ENCODE results near the gene TENT5C. TPM values are rescaled to one million over a fixed set of nuclear protein-coding genes. Genes with fewer than 3 reads are reported as not detected.

TENT5C gene
- polyA plus RNA-seq, 1 experiment: 1.9 TPM

- POLR2A ChIA-PET: no interaction called here
- TF ChIP-seq CTCF (IDR thresholded peaks at IDR 0.05; ENCODE audit: insufficient read depth, low read depth, low read length): no peak
These were observed 39.5 kb downstream of the TENT5C start for GRCh38 chr1:117645343-117645742.

GRCh38 chr1:117646007-117646811 lies 40.4 kb downstream of the TENT5C start:
- Histone ChIP-seq H3K4me3 (ENCODE audit: low read depth, low read length) (no peak overlapping the region), H3K27me3 (ENCODE audit: control insufficient read depth, insufficient read depth, low read length) (peaks cover 6% of the 10 kb centered on the region; the same call in 1 of the 2 replicates), H3K36me3 (ENCODE audit: control insufficient read depth, insufficient read depth, low read length) (no peaks in the 10 kb centered on the region)
- DNase-seq (ENCODE audit: low read depth): peak; percentile 24
- POLR2A ChIA-PET: no interaction called here
- TF ChIP-seq CTCF (IDR thresholded peaks at IDR 0.05; ENCODE audit: insufficient read depth, low read depth, low read length): no peak
- CTCF ChIA-PET: interaction anchor here (1.0 to 1.7 kb wide), 3 partner anchors 9 to 108 kb away, joined by 4 read pairs; no protein-coding TSS in a partner anchor

More at GRCh38 chr1:117645343-117645742, 39.5 kb downstream of the TENT5C start:
- DNase-seq (ENCODE audit: low read depth): no peak
- no peaks in the 10 kb centered on the region for H3K36me3 ChIP-seq (ENCODE audit: control insufficient read depth, insufficient read depth, low read length)
- CTCF ChIA-PET: interaction anchor here (1.1 kb wide), 1 partner anchor 8 kb away, joined by 4 read pairs; no protein-coding TSS in a partner anchor
- peaks cover 7% of the 10 kb centered on the region; the same call in 1 of the 2 replicates for H3K27me3 ChIP-seq (ENCODE audit: control insufficient read depth, insufficient read depth, low read length)
- no peak overlapping the region for H3K4me3 ChIP-seq (ENCODE audit: low read depth, low read length)

- Histone ChIP-seq H3K27me3 (ENCODE audit: control insufficient read depth, insufficient read depth, low read length) (0 out of 2 replicates have a peak, but pooled peaks cover 2% of the 10 kb centered on the region), H3K4me3 (ENCODE audit: low read depth, low read length) (no peak overlapping the region), H3K36me3 (ENCODE audit: control insufficient read depth, insufficient read depth, low read length) (no peaks in the 10 kb centered on the region)
- no peak for DNase-seq (ENCODE audit: low read depth)
- CTCF ChIA-PET: interaction anchor here (1.0 to 1.7 kb wide), 2 partner anchors 10 to 107 kb away, joined by 4 read pairs; no protein-coding TSS in a partner anchor
- POLR2A ChIA-PET: no interaction called here
- no peak for TF ChIP-seq CTCF (IDR thresholded peaks at IDR 0.05; ENCODE audit: insufficient read depth, low read depth, low read length)
These were observed 41.1 kb downstream of the TENT5C start for GRCh38 chr1:117646956-117647355.

- Histone ChIP-seq H3K36me3 (ENCODE audit: control insufficient read depth, insufficient read depth, low read length) (no peaks in the 10 kb centered on the region), H3K27me3 (ENCODE audit: control insufficient read depth, insufficient read depth, low read length) (0 out of 2 replicates have a peak, but pooled peaks cover 2% of the 10 kb centered on the region), H3K4me3 (ENCODE audit: low read depth, low read length) (no peak overlapping the region)
- DNase-seq (ENCODE audit: low read depth): no peak
- TF ChIP-seq CTCF (IDR thresholded peaks at IDR 0.05; ENCODE audit: insufficient read depth, low read depth, low read length): no peak
- CTCF ChIA-PET: interaction anchor here (1.4 kb wide), 1 partner anchor 10 kb away, joined by 5 read pairs; no protein-coding TSS in a partner anchor
- POLR2A ChIA-PET: no interaction called here
These were observed 42.2 kb downstream of the TENT5C start for GRCh38 chr1:117648015-117648414.

GRCh38 chr1:117650840-117651568 lies 45.2 kb downstream of the TENT5C start:
- H3K36me3 ChIP-seq (ENCODE audit: control insufficient read depth, insufficient read depth, low read length): no peaks in the 10 kb centered on the region
- CTCF ChIA-PET: interaction anchor here (0.9 to 1.1 kb wide), 2 partner anchors 10 to 17 kb away, joined by 3 read pairs; no protein-coding TSS in a partner anchor
- no peaks in the 10 kb centered on the region for H3K27me3 ChIP-seq (ENCODE audit: control insufficient read depth, insufficient read depth, low read length)
- H3K4me3 ChIP-seq (ENCODE audit: low read depth, low read length): no peak overlapping the region
- POLR2A ChIA-PET: no interaction called here
- no peak for TF ChIP-seq CTCF (IDR thresholded peaks at IDR 0.05; ENCODE audit: insufficient read depth, low read depth, low read length)
- DNase-seq (ENCODE audit: low read depth): no peak
